Skeletal muscle satellite cell (primary cell): ENCODE measurements around the gene RHBDF1.

Experiments used
- H3K27me3 ChIP-seq: 2 replicates; pipeline ENCODE4 v1.7.0; 2013; ENCODE audit warnings: low read length; ENCODE audit not compliant: control insufficient read depth, insufficient read depth
- H3K36me3 ChIP-seq: 2 replicates; pipeline ENCODE4 v1.7.0; 2013; ENCODE audit warnings: mild to moderate bottlenecking, control low read depth, low read length; ENCODE audit not compliant: insufficient read depth
- H3K4me1 ChIP-seq: 2 replicates; pipeline ENCODE4 v1.7.0; 2013; ENCODE audit warnings: low read length; ENCODE audit not compliant: control insufficient read depth, insufficient read depth
- H3K4me2 ChIP-seq: 2 replicates; pipeline ENCODE4 v1.7.0; 2013; ENCODE audit warnings: mild to moderate bottlenecking, low read length
- H3K4me3 ChIP-seq: 2 replicates; pipeline ENCODE4 v1.7.0; 2013; ENCODE audit warnings: low read length
- H3K9ac ChIP-seq: 2 replicates; pipeline ENCODE4 v1.7.0; 2013; ENCODE audit warnings: mild to moderate bottlenecking, low read depth, low read length, moderate library complexity
- H3K9me3 ChIP-seq: replicated peaks from 2 replicates; pipeline ENCODE4 v1.7.0; 2013; ENCODE audit warnings: mild to moderate bottlenecking, control low read depth, low read length

RHBDF1 gene

GRCh38 chr16:105521-105920 is 33.1 kb upstream of the RHBDF1 start:
- no peak overlapping the region for H3K9ac ChIP-seq
- peaks cover 35% of the 10 kb centered on the region for H3K36me3 ChIP-seq

GRCh38 chr16:104928-105327 is 32.5 kb upstream of the RHBDF1 start:
- H3K4me1 ChIP-seq: no peaks in the 10 kb centered on the region
- no peaks in the 10 kb centered on the region for H3K27me3 ChIP-seq
- H3K36me3 ChIP-seq: peaks cover 35% of the 10 kb centered on the region
- H3K9ac ChIP-seq: no peak overlapping the region
- no peak overlapping the region for H3K4me2 ChIP-seq
- H3K9me3 ChIP-seq: no peaks in the 10 kb centered on the region
- H3K4me3 ChIP-seq: no peak overlapping the region

More at GRCh38 chr16:105521-105920, 33.1 kb upstream of the RHBDF1 start:
- no peaks in the 10 kb centered on the region for H3K27me3 ChIP-seq
- H3K9me3 ChIP-seq: no peaks in the 10 kb centered on the region
- H3K4me1 ChIP-seq: no peaks in the 10 kb centered on the region
- H3K4me2 ChIP-seq: no peak overlapping the region
- H3K4me3 ChIP-seq: no peak overlapping the region

- Histone ChIP-seq H3K9ac (no peak overlapping the region), H3K4me1 (no peaks in the 10 kb centered on the region), H3K4me2 (no peak overlapping the region), H3K9me3 (no peaks in the 10 kb centered on the region), H3K27me3 (no peaks in the 10 kb centered on the region), H3K36me3 (peaks cover 32% of the 10 kb centered on the region), H3K4me3 (no peak overlapping the region)
These were observed 31.9 kb upstream of the RHBDF1 start for GRCh38 chr16:104355-104754.

- Histone ChIP-seq H3K9ac (no peak overlapping the region), H3K4me1 (peaks cover 8% of the 10 kb centered on the region), H3K36me3 (peaks cover 29% of the 10 kb centered on the region)
These were observed 29.8 kb upstream of the RHBDF1 start for GRCh38 chr16:102060-102855.

GRCh38 chr16:101586-101985 is 29.2 kb upstream of the RHBDF1 start:
- no peak overlapping the region for H3K4me3 ChIP-seq
- H3K9ac ChIP-seq: no peak overlapping the region
- H3K36me3 ChIP-seq: peaks cover 26% of the 10 kb centered on the region

More at GRCh38 chr16:102060-102855, 29.8 kb upstream of the RHBDF1 start:
- H3K4me3 ChIP-seq: no peak overlapping the region
- H3K9me3 ChIP-seq: no peaks in the 10 kb centered on the region
- H3K27me3 ChIP-seq: no peaks in the 10 kb centered on the region
- H3K4me2 ChIP-seq: no peak overlapping the region

GRCh38 chr16:100989-101388 is 28.6 kb upstream of the RHBDF1 start:
- H3K36me3 ChIP-seq: peaks cover 29% of the 10 kb centered on the region

More at GRCh38 chr16:101586-101985, 29.2 kb upstream of the RHBDF1 start:
- Histone ChIP-seq H3K27me3 (no peaks in the 10 kb centered on the region), H3K4me1 (peaks cover 11% of the 10 kb centered on the region), H3K9me3 (no peaks in the 10 kb centered on the region), H3K4me2 (no peak overlapping the region)

GRCh38 chr16:97822-98221 is 25.4 kb upstream of the RHBDF1 start:
- no peak overlapping the region for H3K4me3 ChIP-seq
- no peak overlapping the region for H3K9ac ChIP-seq
- H3K4me2 ChIP-seq: no peak overlapping the region
- H3K27me3 ChIP-seq: no peaks in the 10 kb centered on the region
- peaks cover 27% of the 10 kb centered on the region for H3K36me3 ChIP-seq
- no peaks in the 10 kb centered on the region for H3K9me3 ChIP-seq
- peaks cover 19% of the 10 kb centered on the region for H3K4me1 ChIP-seq

More at GRCh38 chr16:100989-101388, 28.6 kb upstream of the RHBDF1 start:
- H3K9ac ChIP-seq: no peak overlapping the region
- H3K4me3 ChIP-seq: no peak overlapping the region
- no peak overlapping the region for H3K4me2 ChIP-seq
- no peaks in the 10 kb centered on the region for H3K27me3 ChIP-seq
- H3K4me1 ChIP-seq: peaks cover 11% of the 10 kb centered on the region
- no peaks in the 10 kb centered on the region for H3K9me3 ChIP-seq

GRCh38 chr16:96935-97381 is 24.5 kb upstream of the RHBDF1 start:
- no peaks in the 10 kb centered on the region for H3K9me3 ChIP-seq
- H3K9ac ChIP-seq: no peak overlapping the region
- no peaks in the 10 kb centered on the region for H3K27me3 ChIP-seq
- no peak overlapping the region for H3K4me3 ChIP-seq
- H3K36me3 ChIP-seq: peaks cover 26% of the 10 kb centered on the region
- peaks cover 19% of the 10 kb centered on the region for H3K4me1 ChIP-seq
- no peak overlapping the region for H3K4me2 ChIP-seq

GRCh38 chr16:94918-95265 is 22.5 kb upstream of the RHBDF1 start:
- H3K4me1 ChIP-seq: peaks cover 19% of the 10 kb centered on the region
- H3K9me3 ChIP-seq: no peaks in the 10 kb centered on the region
- H3K4me3 ChIP-seq: no peak overlapping the region
- H3K4me2 ChIP-seq: no peak overlapping the region
- H3K36me3 ChIP-seq: peaks cover 31% of the 10 kb centered on the region
- no peak overlapping the region for H3K9ac ChIP-seq
- no peaks in the 10 kb centered on the region for H3K27me3 ChIP-seq

- Histone ChIP-seq H3K36me3 (peaks cover 44% of the 10 kb centered on the region), H3K4me2 (no peak overlapping the region)
These were observed 20.3 kb upstream of the RHBDF1 start for GRCh38 chr16:92431-93339.

GRCh38 chr16:91484-91883 is 19.1 kb upstream of the RHBDF1 start:
- H3K36me3 ChIP-seq: peaks cover 52% of the 10 kb centered on the region
- no peak overlapping the region for H3K4me2 ChIP-seq
- peaks cover 8% of the 10 kb centered on the region for H3K4me1 ChIP-seq
- H3K4me3 ChIP-seq: no peak overlapping the region
- no peaks in the 10 kb centered on the region for H3K27me3 ChIP-seq
- H3K9ac ChIP-seq: no peak overlapping the region
- H3K9me3 ChIP-seq: no peaks in the 10 kb centered on the region

More at GRCh38 chr16:92431-93339, 20.3 kb upstream of the RHBDF1 start:
- Histone ChIP-seq H3K4me1 (peaks cover 15% of the 10 kb centered on the region), H3K9ac (no peak overlapping the region), H3K4me3 (no peak overlapping the region), H3K27me3 (no peaks in the 10 kb centered on the region), H3K9me3 (no peaks in the 10 kb centered on the region)
